GM18907 (cell line): ENCODE measurements around the gene ISCA1.

Source experiments
- ATAC-seq: cut with Tn5 transposase; IDR thresholded peaks from one replicate; pipeline ENCODE4 v1.9.1; 2021; ENCODE audit warnings: mild to moderate bottlenecking, moderate library complexity; ENCODE audit not compliant: unreplicated experiment

ISCA1 gene

GRCh38 chr9:86238861-86239770, 43.2 kb downstream of the ISCA1 start:
- no peak for ATAC-seq

- ATAC-seq, result no peak
These were observed 51.5 kb downstream of the ISCA1 start for GRCh38 chr9:86230858-86231257.

GRCh38 chr9:86222667-86223066, 59.7 kb downstream of the ISCA1 start:
- ATAC-seq, result no peak

- no peak for ATAC-seq
These were observed 62.7 kb downstream of the ISCA1 start for GRCh38 chr9:86219606-86220005.

GRCh38 chr9:86217076-86217755, 65.1 kb downstream of the ISCA1 start:
- no peak for ATAC-seq
